Measurements from ENCODE around the gene KLK1.
A peak's percentile ranks its signal among the peaks of the same experiment; 100 is the strongest.

KLK1 gene

GRCh38 chr19:50798659-50799546 is 24.7 kb downstream of the KLK1 start:
- no peak for TF ChIP-seq JUND (IDR thresholded peaks at IDR 0.05; ENCODE audit: low read depth)
- in situ Hi-C loops (cut with HindIII; ENCODE audit: low pct_unique_long_range_greater_than_20kb, low sequenced_read_pairs), result no loop called here

DNA sequence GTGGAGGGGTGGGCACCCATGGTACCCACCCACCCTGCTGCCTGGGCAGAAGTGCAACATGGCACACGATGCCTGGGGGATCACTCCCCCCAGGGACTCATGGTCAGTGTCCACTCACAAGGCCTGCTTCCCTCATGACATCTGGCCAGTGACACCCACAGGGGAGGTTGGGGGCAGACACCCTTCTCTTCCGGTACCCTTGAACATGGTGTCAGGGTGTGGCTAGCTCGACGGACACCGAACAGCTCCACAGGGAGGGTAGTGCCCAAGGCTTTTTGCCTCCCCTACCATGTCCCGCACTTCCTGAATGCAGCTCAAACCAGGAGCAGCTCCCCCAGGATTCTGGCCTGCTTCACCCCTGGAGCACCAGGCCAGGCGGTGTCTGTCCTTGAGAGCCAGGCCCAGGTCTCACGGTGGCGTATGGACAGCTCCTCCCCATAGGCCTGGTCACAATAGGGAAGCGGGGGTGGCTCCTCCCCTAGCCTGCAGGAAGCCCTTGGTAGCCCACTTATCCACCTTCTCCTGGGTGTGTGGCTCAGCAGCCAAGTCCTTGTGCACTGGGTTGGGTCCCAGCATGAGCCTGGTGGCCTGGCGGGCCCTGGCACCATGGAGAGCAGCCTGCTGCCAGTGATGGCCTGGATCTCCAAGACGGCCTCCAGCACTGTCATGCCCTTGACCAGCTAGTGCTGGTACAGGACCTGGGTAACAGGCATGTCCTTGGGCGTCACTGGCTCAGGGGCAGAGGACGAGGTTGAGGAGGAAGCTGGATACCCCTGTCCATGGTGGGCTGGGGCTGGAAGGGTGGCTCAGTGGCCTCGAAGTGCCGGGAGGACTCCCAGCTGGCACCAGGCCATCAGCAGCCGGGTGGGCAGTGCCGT is 25.6 kb downstream of the KLK1 start:
- DNase-seq (ENCODE audit: low read depth in 1 of 2, low spot score in 1 of 2), result no peak
- in situ Hi-C loops (cut with HindIII; ENCODE audit: low pct_unique_long_range_greater_than_20kb, low sequenced_read_pairs), result no loop called here
- no peak for TF ChIP-seq JUND (IDR thresholded peaks at IDR 0.05; ENCODE audit: low read depth)

More at GRCh38 chr19:50798659-50799546, 24.7 kb downstream of the KLK1 start:
- DNase-seq (ENCODE audit: low read depth in 1 of 2, low spot score in 1 of 2), result no peak

DNA sequence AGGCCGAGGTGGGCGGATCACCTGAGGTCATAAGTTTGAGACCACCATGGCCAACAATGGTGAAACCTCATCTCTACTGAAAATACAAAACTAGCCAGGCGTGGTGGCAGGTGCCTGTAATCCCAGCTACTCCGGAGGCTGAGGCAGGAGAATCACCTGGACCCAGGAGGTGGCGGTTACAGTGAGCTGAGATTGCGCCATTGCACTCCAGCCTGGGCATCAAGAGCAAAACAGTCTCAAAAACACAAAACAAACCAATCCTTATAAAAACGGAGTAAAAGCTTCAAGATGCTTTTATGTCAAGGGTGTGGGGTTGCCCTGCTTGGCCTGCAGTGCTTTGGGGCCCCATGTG is 26.2 kb downstream of the KLK1 start:
- in situ Hi-C loops (cut with HindIII; ENCODE audit: low pct_unique_long_range_greater_than_20kb, low sequenced_read_pairs), result no loop called here
- no peak for DNase-seq (ENCODE audit: low read depth in 1 of 2, low spot score in 1 of 2)
- TF ChIP-seq JUND (IDR thresholded peaks at IDR 0.05; ENCODE audit: low read depth), result no peak

DNA sequence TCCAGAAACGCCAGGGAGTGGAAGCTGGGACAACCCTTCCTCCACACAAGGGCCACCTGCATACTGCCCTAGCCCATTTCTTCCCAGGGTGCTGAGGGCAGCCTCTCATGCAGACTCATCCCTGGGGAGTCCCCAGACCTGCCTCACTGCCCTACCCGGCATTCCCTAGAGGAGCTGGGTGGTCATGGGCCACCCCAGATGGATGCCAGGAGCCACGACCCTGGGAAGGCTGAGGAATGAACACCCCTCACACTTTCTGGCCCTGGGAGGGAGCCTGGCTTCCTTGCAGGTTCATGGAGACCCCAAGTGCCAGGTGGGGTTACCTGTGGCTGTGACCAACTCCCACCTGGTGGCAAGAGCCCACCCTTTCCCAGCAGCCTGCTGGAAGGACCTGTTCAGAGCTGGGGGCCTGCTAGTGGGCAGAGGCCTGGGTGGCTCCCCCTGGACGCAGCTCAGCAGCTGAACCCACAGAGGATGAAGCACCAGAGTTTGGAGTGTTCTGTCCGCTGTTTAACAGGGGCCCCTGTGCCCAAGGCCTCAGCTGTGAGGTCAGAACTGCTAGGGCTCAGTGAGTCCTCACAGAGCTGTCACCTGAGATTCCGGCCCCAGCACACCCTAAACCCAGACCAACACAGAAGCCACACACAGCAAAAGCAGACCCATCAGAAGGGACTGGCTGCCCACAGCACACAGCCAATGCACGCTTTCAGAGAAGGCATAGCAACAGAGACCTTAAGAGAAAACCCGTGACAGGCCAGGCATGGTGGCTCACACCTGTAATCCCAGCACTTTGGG is 26.8 kb downstream of the KLK1 start:
- no peak for TF ChIP-seq JUND (IDR thresholded peaks at IDR 0.05; ENCODE audit: low read depth)
- in situ Hi-C loops (cut with HindIII; ENCODE audit: low pct_unique_long_range_greater_than_20kb, low sequenced_read_pairs), result no loop called here
- no peak for DNase-seq (ENCODE audit: low read depth in 1 of 2, low spot score in 1 of 2)

GRCh38 chr19:50796128-50796633 is 27.4 kb downstream of the KLK1 start:
- in situ Hi-C loops (cut with HindIII; ENCODE audit: low pct_unique_long_range_greater_than_20kb, low sequenced_read_pairs), result no loop called here
- no peak for TF ChIP-seq JUND (IDR thresholded peaks at IDR 0.05; ENCODE audit: low read depth)
- DNase-seq (ENCODE audit: low read depth in 1 of 2, low spot score in 1 of 2), result no peak

DNA sequence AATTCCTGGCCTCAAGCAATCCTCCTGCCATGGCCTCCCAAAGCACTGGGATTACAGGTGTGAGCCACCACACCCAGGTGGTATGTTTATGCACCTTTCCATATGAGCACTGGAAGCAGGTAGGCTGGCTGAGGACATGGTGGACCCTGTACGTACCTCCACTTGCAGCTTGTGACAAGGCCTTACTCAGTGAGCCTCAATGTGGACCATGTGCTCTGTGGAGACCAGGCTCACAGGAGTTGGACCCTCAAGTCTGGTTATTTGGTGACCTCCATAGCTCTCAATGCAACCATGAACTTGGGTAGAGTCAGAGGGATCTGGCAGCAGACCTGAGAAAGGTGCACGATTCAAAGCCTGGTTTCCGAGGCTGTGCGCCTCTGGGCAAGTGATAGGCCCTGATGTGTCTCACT is 27.9 kb downstream of the KLK1 start:
- in situ Hi-C loops (cut with HindIII; ENCODE audit: low pct_unique_long_range_greater_than_20kb, low sequenced_read_pairs), result no loop called here
- no peak for DNase-seq (ENCODE audit: low read depth in 1 of 2, low spot score in 1 of 2)

GRCh38 chr19:50794876-50795663 is 28.5 kb downstream of the KLK1 start:
- no peak for TF ChIP-seq JUND (IDR thresholded peaks at IDR 0.05; ENCODE audit: low read depth)
- no peak for DNase-seq (ENCODE audit: low read depth in 1 of 2, low spot score in 1 of 2)
- in situ Hi-C loops (cut with HindIII; ENCODE audit: low pct_unique_long_range_greater_than_20kb, low sequenced_read_pairs), result no loop called here

More for the DNA sequence above, 27.9 kb downstream of the KLK1 start:
- TF ChIP-seq JUND (IDR thresholded peaks at IDR 0.05; ENCODE audit: low read depth), result no peak

GRCh38 chr19:50794074-50794875 is 29.3 kb downstream of the KLK1 start:
- TF ChIP-seq JUND (IDR thresholded peaks at IDR 0.05; ENCODE audit: low read depth), result no peak
- DNase-seq (ENCODE audit: low read depth in 1 of 2, low spot score in 1 of 2), result peak in 1 of 2 experiments; percentile 51
- in situ Hi-C loops (cut with HindIII; ENCODE audit: low pct_unique_long_range_greater_than_20kb, low sequenced_read_pairs), result no loop called here

DNA sequence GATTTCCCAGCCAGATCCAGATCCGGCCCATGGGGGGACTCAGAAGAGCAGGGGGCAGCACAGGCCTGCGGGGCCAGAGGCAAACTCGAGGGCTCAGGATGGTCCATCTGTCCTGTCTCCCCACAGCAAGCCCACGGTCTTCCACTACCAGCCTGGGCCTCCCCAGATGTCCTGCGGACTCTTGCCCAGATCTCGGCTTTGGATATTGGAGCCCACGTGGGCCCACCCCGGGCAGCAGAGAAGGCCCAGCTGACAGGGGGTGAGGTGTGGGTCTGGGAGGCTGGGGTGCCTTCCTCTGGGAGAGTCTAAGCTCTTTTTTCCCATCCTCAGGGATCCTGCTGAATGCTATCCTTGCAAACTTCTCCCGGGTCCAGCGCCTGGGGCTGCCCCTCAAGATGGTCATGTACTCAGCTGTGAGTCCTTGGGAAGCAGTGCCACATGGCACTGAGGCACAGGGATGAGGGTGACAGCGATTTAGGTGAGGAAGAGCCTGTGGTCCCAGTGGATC is 30.0 kb downstream of the KLK1 start:
- in situ Hi-C loops (cut with HindIII; ENCODE audit: low pct_unique_long_range_greater_than_20kb, low sequenced_read_pairs), result no loop called here

GRCh38 chr19:50792272-50793250 is 31.0 kb downstream of the KLK1 start:
- no peak for TF ChIP-seq JUND (IDR thresholded peaks at IDR 0.05; ENCODE audit: low read depth)
- DNase-seq (ENCODE audit: low read depth in 1 of 2, low spot score in 1 of 2), result no peak
- in situ Hi-C loops (cut with HindIII; ENCODE audit: low pct_unique_long_range_greater_than_20kb, low sequenced_read_pairs), result no loop called here

More for the DNA sequence above, 30.0 kb downstream of the KLK1 start:
- DNase-seq (ENCODE audit: low read depth in 1 of 2, low spot score in 1 of 2), result no peak
- TF ChIP-seq JUND (IDR thresholded peaks at IDR 0.05; ENCODE audit: low read depth), result no peak
